ENCODE measurements around the gene ARHGAP6. TPM values are rescaled to one million over a fixed set of nuclear protein-coding genes. Genes with fewer than 3 reads are reported as not detected.

Gene ARHGAP6
- total and polyA plus RNA-seq, 2 of the 13 experiments (the other 11 are each of a cell fraction or from before 2014, with no cell fraction given): 0.11 TPM; not detected in 1

DNA sequence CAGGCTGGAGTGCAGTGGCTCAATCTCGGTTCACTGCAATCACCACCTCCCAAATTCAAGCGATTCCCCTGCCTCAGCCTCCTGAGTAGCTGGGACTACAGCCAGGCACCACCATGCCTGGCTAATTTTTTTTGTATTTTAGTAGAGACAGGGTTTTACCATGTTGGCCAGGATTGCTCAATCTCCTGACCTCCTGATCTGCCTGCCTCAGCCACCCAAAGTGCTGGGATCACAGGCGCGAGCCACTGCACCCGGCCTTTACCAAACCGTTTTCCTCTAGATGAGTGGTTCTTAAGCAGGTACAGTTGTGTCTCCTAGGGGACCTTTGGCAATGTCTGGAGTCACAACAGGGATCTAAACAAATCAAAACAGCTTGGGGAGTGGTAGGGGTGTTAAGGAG, 360.9 kb downstream of the ARHGAP6 start:
- DNase-seq (ENCODE audit: low spot score) (no peak), FAIRE-seq (no peak), ATAC-seq (no peak)
- 17% methylated on average over 6 of the region's 6 CpGs for WGBS (ENCODE audit: low lambda C conversion rate)
- no peak overlapping the region for H2AFZ ChIP-seq (ENCODE audit: low read length)
- TF ChIP-seq MXD3 (CRISPR knock-in tag; IDR thresholded peaks at IDR 0.05) (no peak), ZBTB1 (CRISPR knock-in tag; IDR thresholded peaks at IDR 0.05; ENCODE audit: borderline replicate concordance) (no peak), ZNF768 (CRISPR knock-in tag; IDR thresholded peaks at IDR 0.05) (no peak), REPIN1 (CRISPR knock-in tag; IDR thresholded peaks at IDR 0.05; ENCODE audit: borderline replicate concordance, low read depth) (no peak), XBP1 (CRISPR knock-in tag; IDR thresholded peaks at IDR 0.05) (no peak), SRY (CRISPR knock-in tag; IDR thresholded peaks at IDR 0.05) (no peak)
- TF ChIP-seq, protein P1, sequence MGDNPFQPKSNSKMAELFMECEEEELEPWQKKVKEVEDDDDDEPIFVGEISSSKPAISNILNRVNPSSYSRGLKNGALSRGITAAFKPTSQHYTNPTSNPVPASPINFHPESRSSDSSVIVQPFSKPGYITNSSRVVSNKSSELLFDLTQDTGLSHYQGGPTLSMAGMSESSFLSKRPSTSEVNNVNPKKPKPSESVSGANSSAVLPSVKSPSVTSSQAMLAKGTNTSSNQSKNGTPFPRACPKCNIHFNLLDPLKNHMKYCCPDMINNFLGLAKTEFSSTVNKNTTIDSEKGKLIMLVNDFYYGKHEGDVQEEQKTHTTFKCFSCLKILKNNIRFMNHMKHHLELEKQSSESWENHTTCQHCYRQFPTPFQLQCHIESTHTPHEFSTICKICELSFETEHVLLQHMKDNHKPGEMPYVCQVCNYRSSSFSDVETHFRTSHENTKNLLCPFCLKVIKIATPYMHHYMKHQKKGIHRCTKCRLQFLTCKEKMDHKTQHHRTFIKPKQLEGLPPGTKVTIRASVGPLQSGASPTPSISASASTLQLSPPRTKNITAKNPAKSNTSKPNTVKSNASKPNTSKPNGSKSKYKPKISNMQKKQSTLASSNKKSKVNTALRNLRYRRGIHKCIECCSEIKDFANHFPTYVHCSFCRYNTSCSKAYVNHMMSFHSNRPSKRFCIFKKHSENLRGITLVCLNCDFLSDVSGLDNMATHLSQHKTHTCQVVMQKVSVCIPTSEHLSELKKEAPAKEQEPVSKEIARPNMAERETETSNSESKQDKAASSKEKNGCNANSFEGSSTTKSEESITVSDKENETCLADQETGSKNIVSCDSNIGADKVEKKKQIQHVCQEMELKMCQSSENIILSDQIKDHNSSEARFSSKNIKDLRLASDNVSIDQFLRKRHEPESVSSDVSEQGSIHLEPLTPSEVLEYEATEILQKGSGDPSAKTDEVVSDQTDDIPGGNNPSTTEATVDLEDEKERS (CRISPR knock-in tag; IDR thresholded peaks at IDR 0.05): no peak
- TF ChIP-seq, protein P2, sequence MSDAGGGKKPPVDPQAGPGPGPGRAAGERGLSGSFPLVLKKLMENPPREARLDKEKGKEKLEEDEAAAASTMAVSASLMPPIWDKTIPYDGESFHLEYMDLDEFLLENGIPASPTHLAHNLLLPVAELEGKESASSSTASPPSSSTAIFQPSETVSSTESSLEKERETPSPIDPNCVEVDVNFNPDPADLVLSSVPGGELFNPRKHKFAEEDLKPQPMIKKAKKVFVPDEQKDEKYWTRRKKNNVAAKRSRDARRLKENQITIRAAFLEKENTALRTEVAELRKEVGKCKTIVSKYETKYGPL (CRISPR knock-in tag; IDR thresholded peaks at IDR 0.05): no peak
- TF ChIP-seq, protein P3, sequence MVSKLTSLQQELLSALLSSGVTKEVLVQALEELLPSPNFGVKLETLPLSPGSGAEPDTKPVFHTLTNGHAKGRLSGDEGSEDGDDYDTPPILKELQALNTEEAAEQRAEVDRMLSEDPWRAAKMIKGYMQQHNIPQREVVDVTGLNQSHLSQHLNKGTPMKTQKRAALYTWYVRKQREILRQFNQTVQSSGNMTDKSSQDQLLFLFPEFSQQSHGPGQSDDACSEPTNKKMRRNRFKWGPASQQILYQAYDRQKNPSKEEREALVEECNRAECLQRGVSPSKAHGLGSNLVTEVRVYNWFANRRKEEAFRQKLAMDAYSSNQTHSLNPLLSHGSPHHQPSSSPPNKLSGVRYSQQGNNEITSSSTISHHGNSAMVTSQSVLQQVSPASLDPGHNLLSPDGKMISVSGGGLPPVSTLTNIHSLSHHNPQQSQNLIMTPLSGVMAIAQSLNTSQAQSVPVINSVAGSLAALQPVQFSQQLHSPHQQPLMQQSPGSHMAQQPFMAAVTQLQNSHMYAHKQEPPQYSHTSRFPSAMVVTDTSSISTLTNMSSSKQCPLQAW (CRISPR knock-in tag; IDR thresholded peaks at IDR 0.05): no peak
- BruUV-seq (replicated peaks): no TSS peak
- ChIA-PET CTCF (ENCODE audit: low intra/inter-chr PET ratio, low total read pairs) (no interaction called here), POLR2A (no interaction called here)
- no peaks in the 10 kb centered on the region for H3K9me3 ChIP-seq (ENCODE audit: low read length)
- H4K20me1 ChIP-seq (ENCODE audit: insufficient read depth, low read length): no peaks in the 10 kb centered on the region
- H3K4me2 ChIP-seq (ENCODE audit: low read depth, low read length): no peak overlapping the region
- intact Hi-C loops (cut with micrococcal nuclease; ENCODE audit: unreplicated experiment) (no loop called here), in situ Hi-C loops (cut with HindIII; ENCODE audit: extremely low pct_ligation_motif_present, low pct_unique_long_range_greater_than_20kb) (no loop called here)
- no peak overlapping the region for H3K9ac ChIP-seq (ENCODE audit: insufficient read depth, low read depth, low read length)
- no peaks in the 10 kb centered on the region for H3K79me2 ChIP-seq (ENCODE audit: insufficient read depth, low read length)
- no peak overlapping the region for H3K4me3 ChIP-seq (replicated peaks in 1 of 3; ENCODE audit: insufficient read depth in 1 of 3, low read depth in 2 of 3, low read length in 3 of 3)
- no peak overlapping the region for H3K27ac ChIP-seq (ENCODE audit: extremely low read length, insufficient read depth, low read length)
- no peaks in the 10 kb centered on the region for H3K27me3 ChIP-seq (ENCODE audit: control insufficient read depth in 1 of 2, insufficient read depth in 2 of 2, low read length in 2 of 2)
- H3K4me1 ChIP-seq (ENCODE audit: insufficient read depth, low read length): no peaks in the 10 kb centered on the region
- H3K36me3 ChIP-seq (replicated peaks in 1 of 2; ENCODE audit: control insufficient read depth in 1 of 2, insufficient read depth in 2 of 2, low read length in 2 of 2): no peaks in the 10 kb centered on the region

Measured in HepG2 (cell line).